Measurements from ENCODE around the gene AGBL3. TPM values are rescaled to one million over a fixed set of nuclear protein-coding genes. Genes with fewer than 3 reads are reported as not detected.

The AGBL3 gene
- total and polyA plus RNA-seq, 7 donors: 0.23 to 3.1 (median 0.95) TPM

DNA sequence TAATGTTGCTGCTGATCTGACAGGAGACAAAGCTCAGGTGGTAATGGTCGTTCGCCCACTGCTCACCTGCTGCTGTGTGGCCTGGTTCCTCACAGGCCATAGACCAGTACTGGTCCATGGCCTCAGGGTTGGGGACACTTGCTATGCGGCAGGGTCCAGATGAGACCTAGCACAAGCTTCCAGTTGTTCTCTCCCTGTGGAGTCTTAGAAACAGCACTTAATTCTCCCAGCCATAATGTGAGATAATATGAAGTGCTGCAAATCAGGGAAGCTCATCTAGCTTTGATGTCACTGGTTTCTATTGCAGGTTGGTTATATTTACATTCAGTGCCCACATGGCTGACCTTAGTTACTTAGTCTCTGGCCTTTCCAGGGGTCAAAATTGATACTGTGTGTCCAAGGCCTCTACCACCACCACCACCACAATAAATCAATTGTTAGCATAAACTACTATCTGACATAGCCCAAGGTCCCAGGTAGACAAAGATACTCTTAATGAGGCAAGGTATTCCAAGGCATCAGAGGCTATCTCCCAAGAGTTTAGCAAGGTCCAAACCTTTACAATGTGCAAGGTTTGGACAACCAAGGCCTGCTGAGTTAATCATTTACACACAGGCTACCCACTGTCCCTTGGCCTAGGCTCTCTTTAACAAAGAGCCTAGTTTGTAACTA lies 11.0 kb downstream of the AGBL3 start:
- Histone ChIP-seq H3K4me1 (peaks cover 0 to 16% (median 4%) of the 10 kb centered on the region in 4 donors), H3K27ac (no peak overlapping the region)
- WGBS, 2 donors: 97 to 98% methylated on average over 3 of the region's 3 CpGs

DNA sequence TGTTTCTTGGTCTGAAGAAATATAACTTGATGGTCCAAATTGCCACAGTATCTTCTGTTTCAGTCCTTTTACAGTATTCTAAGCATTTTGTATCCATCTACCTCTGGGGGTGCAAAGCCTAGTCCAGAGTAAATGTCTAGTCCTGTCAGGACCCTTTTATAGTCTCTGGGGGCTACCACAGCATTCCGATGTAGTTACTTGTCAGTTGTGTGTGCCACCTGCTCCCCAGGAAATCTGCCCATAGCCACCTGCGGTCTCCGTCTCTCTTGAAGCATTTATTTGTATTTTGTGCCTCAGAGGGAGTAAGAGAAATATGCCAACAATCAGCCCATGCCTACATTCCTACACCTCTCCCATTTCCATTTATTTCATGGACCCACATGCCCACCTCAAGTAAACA lies 12.8 kb downstream of the AGBL3 start:
- Histone ChIP-seq H3K9me3 (no peaks in the 10 kb centered on the region), H3K27ac (no peak overlapping the region), H3K36me3 (peaks cover 0 to 8% (median 0%) of the 10 kb centered on the region in 4 donors), H3K27me3 (no peaks in the 10 kb centered on the region), H3K4me3 (no peak overlapping the region), H3K4me1 (peaks cover 0 to 16% (median 4%) of the 10 kb centered on the region in 4 donors)
- no peak for TF ChIP-seq POLR2A (IDR thresholded peaks at IDR 0.05)
- no peak for TF ChIP-seq EP300 (IDR thresholded peaks at IDR 0.05)
- no peak for TF ChIP-seq POLR2AphosphoS5 (IDR thresholded peaks at IDR 0.05)
- TF ChIP-seq, protein P1, sequence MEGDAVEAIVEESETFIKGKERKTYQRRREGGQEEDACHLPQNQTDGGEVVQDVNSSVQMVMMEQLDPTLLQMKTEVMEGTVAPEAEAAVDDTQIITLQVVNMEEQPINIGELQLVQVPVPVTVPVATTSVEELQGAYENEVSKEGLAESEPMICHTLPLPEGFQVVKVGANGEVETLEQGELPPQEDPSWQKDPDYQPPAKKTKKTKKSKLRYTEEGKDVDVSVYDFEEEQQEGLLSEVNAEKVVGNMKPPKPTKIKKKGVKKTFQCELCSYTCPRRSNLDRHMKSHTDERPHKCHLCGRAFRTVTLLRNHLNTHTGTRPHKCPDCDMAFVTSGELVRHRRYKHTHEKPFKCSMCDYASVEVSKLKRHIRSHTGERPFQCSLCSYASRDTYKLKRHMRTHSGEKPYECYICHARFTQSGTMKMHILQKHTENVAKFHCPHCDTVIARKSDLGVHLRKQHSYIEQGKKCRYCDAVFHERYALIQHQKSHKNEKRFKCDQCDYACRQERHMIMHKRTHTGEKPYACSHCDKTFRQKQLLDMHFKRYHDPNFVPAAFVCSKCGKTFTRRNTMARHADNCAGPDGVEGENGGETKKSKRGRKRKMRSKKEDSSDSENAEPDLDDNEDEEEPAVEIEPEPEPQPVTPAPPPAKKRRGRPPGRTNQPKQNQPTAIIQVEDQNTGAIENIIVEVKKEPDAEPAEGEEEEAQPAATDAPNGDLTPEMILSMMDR (IDR thresholded peaks at IDR 0.05): no peak
- WGBS, 2 donors: 98% methylated on average over 3 of the region's 3 CpGs
- intact Hi-C loops (cut with DNase I): no loop called here
- DNase-seq: no peak

More for the DNA sequence above, 11.0 kb downstream of the AGBL3 start:
- no peak for DNase-seq
- no peak overlapping the region for H3K4me3 ChIP-seq
- intact Hi-C loops (cut with DNase I): no loop called here
- no peaks in the 10 kb centered on the region for H3K9me3 ChIP-seq
- peaks cover 0 to 16% (median 0%) of the 10 kb centered on the region in 4 donors for H3K36me3 ChIP-seq
- no peak for TF ChIP-seq POLR2A (IDR thresholded peaks at IDR 0.05)
- no peak for TF ChIP-seq POLR2AphosphoS5 (IDR thresholded peaks at IDR 0.05)
- TF ChIP-seq EP300 (IDR thresholded peaks at IDR 0.05): no peak
- TF ChIP-seq, protein P1 (IDR thresholded peaks at IDR 0.05): no peak
- H3K27me3 ChIP-seq: no peaks in the 10 kb centered on the region

DNA sequence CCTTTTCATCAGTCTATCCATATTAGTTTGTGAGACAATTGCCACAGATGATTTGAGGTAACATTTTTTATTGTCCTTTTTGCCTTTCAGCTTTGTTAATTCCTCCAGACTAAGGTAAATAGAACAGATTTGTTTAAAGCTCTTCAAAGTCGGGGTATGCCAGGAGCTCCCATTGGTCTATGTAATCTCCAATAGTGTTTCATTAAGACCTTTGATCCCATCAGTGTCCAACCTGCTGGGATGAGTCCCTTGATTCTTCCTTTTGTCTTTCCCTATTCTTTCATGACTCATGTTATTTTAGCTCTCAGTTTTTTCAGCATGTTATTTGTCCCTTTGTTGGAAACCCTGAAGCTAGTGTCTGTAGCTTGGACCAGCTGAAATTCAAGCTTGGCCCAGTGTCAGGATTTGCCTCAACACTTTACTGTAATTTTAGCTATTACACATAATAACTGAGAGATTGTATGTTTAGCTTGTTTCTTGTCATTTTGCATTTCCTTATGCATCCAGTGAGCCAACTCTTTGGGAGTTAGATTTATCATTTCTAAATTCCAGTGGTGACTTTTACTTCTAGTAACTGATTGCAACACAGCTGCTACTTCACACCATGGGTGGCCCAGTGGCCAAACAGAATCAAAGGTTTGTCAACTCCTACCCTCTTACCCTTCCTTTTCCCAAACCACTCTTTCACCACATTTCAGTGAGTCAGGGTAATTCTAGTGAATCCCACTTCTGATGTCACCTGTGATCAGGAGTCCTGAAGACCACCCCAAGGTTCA lies 15.3 kb downstream of the AGBL3 start:
- no peak for DNase-seq
- no peak overlapping the region for H3K27ac ChIP-seq
- no peaks in the 10 kb centered on the region for H3K36me3 ChIP-seq
- no peaks in the 10 kb centered on the region for H3K9me3 ChIP-seq
- no peak overlapping the region for H3K4me3 ChIP-seq
- H3K27me3 ChIP-seq: no peaks in the 10 kb centered on the region
- peaks cover 0 to 7% (median 2%) of the 10 kb centered on the region in 4 donors for H3K4me1 ChIP-seq
- no peak for TF ChIP-seq EP300 (IDR thresholded peaks at IDR 0.05)
- TF ChIP-seq, protein P1 (IDR thresholded peaks at IDR 0.05): no peak
- no peak for TF ChIP-seq POLR2A (IDR thresholded peaks at IDR 0.05)
- TF ChIP-seq POLR2AphosphoS5 (IDR thresholded peaks at IDR 0.05): no peak
- intact Hi-C loops (cut with DNase I): no loop called here
- WGBS, 2 donors: 65 to 83% methylated on average over 1 of the region's 1 CpG

DNA sequence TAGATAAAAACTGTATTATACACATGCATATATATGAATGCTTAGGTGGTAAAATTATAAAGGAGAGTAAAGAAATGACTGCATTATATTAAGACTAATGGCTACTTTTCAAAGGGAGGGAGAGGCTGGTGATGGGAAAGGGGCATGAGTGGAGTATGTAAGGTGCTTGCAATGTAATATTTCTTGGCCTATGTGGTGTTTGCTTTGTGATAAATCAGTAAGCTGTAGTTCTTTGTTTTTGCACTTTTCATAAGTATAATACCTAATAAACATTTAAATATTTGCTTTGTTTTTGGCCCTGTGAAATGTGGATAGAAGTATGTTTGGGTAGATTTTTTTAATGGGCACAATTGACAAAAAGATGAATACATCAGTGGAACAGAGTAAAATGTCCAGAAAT lies 25.9 kb downstream of the AGBL3 start:
- no peaks in the 10 kb centered on the region for H3K36me3 ChIP-seq
- no peak overlapping the region for H3K27ac ChIP-seq
- no peak overlapping the region for H3K4me3 ChIP-seq
- no peaks in the 10 kb centered on the region for H3K27me3 ChIP-seq
- H3K4me1 ChIP-seq: no peaks in the 10 kb centered on the region
- DNase-seq: no peak
- intact Hi-C loops (cut with DNase I): no loop called here
- H3K9me3 ChIP-seq: no peaks in the 10 kb centered on the region
- TF ChIP-seq POLR2AphosphoS5 (IDR thresholded peaks at IDR 0.05) (no peak), POLR2A (IDR thresholded peaks at IDR 0.05) (no peak), EP300 (IDR thresholded peaks at IDR 0.05) (no peak)
- TF ChIP-seq, protein P1 (IDR thresholded peaks at IDR 0.05): no peak

Data from sigmoid colon (tissue), 7 donors.